CD4-positive, alpha-beta T cell treated with Interleukin-2 at 100 ng/mL for 4 hours (primary cell): ENCODE data around the gene PILRA.
"Not testable (repeated sequence)": the region's sequence is repeated elsewhere in the genome, so short reads cannot be mapped to it uniquely, and the experiment has no call there.

Experiments used
- DNase-seq: peaks from one replicate; pipeline ENCODE4 v3.0.0-alpha.2; 2020; ENCODE audit warnings: low spot score

Gene PILRA

GRCh38 chr7:100373261-100373831 is at the start of gene PILRA:
TSS of gene PILRA (plus strand) at chr7:100373487. CDS start at chr7:100373657, 170 bp downstream.
- DNase-seq: no peak

DNA sequence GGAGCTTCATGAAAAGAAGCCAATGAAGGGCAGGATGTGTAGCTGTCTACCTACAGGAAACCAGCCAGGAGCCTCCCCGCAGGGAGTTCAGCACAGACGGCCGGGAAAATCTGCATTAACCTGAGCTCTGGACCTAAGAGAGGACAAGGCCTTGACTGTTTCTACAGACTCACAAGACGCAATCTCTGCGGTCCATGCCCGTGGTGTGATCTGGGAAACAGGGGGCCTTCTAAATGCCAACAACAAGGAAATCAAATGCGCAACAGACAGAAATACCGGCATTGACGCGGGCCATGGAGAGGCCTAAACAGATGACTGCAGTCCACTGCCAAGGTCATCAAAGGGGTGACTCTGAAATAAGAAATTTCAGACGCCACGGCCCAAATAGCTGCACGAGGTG is 49.1 kb upstream of the PILRA start:
- not testable (repeated sequence) for DNase-seq

- DNase-seq: not testable (repeated sequence)
These were observed 47.6 kb upstream of the PILRA start for GRCh38 chr7:100325671-100326070.

- DNase-seq: not testable (repeated sequence)
These were observed 46.4 kb upstream of the PILRA start for GRCh38 chr7:100326914-100327313.

DNA sequence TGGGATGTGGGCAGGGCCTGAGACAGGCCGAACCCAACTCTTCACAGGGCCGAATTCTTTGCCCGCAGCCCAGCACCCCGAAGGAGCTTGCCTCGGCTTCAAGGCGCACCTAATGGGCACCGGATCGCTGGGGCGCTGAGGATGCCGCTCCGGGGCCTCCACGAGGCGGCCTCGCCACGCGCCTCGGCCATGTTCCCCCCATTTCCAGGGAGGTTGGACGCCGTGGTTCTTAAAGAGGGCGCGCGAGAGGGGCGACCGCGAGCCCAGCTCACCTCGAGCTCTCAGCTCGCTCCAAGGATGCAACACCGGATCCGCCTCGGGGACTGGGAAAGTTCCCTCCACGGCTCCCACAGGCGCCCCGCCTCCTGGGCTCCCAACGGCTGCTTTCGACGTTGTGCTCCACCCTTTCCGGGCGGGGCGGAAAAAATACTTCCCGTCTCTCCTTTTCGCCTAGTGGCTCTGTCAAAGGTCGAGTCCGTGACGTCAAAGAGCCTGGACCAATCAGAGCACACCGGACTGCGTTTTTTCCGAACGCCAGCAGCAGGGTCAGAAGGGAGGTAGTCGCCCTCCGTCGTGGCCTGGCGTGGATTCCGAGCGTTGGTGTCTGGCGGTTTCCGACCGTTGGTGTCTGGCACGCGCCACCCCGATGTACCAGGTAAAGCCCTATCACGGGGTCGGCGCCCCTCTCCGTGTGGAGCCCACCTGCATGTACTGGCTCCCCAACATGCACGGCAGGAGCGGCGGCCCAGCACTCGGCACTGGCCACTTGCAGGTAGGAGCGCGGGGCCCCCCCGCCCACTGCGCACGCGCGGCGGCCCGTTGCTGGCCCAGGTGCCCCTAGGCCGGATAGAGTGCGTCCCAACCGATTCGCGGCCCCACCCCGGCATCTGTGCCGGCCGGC is 37.5 kb upstream of the PILRA start:
- peak; percentile 86 for DNase-seq

- DNase-seq: not testable (repeated sequence)
These were observed 35.1 kb upstream of the PILRA start for GRCh38 chr7:100338083-100338696.

GRCh38 chr7:100341286-100341685 is 32.0 kb upstream of the PILRA start:
- DNase-seq: not testable (repeated sequence)

DNA sequence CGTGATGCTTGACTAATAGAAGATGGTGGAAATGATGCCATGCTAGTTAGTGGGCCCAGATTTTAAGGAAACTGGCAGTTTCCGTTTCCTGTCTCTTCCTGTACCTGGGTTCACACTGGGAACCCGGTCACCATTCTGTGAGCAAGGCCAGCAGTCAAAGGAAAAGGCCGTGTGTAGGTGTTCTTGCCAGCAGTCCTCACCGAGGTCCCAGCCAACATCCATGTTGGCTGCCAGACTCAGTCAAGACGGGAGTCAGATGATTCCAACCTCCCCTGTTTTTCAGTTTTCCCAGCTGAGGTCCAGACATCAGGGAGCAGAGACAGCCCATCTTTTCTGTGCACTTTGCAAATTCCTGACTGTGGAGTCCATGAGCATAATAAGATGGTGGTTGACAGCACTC is 30.5 kb upstream of the PILRA start:
- DNase-seq: no peak

- not testable (repeated sequence) for DNase-seq
These were observed 29.1 kb upstream of the PILRA start for GRCh38 chr7:100344124-100344559.

DNA sequence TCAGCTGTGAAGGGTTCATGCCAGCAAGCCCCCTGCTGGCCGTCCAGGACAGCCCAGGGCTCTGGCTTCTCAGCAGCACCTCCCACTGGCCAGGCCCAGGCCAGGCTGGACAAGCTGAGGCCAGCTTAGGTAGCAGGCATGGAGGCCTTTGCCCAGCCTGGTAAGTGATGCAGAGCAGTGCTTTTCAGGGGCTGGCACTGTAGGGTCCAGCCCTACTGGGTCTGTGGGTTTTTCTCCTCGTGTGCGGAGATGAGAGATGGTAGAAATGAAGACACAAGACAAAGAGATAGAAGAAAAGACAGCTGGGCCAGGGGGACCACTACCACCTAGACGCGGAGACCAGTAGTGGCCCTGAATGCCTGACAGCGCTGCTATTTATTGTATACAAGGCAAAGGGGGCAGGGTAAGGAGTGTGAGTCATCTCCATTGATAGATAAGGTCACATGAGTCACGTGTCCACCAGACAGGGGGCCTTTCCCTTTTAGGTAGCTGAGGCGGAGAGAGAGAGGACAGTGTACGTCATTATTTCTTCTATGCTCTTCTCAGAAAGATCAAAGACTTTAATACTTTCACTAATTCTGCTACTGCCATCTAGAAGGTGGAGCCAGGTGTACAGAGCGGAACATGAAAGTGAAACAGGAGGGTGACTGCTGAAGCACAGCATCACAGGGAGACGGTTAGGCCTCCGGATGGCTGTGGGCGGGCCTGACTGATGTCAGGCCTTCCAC is 28.6 kb upstream of the PILRA start:
- DNase-seq: peak; percentile 95

- DNase-seq: peak; percentile 72
These were observed 28.0 kb upstream of the PILRA start for GRCh38 chr7:100345288-100345672.

DNA sequence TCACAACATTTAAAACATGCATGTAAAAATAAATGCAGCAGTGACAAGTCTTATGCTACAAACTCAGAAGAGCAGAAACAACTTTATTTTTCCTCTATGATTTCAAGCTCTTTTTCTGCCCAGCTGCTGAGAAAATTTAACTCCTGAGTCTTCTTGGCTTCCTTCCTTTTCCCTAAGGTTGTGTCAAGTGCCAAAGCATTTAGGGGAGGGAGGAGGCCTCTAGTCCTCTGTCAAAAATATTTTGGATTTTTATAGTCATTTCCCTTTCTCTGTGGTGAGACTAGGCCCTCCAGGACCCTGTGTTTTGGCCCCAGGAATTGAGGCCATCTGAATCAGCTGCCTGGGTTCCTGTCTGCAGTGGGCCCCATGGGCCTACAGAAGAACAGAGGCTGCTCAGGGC is 26.4 kb upstream of the PILRA start:
- DNase-seq: no peak

DNA sequence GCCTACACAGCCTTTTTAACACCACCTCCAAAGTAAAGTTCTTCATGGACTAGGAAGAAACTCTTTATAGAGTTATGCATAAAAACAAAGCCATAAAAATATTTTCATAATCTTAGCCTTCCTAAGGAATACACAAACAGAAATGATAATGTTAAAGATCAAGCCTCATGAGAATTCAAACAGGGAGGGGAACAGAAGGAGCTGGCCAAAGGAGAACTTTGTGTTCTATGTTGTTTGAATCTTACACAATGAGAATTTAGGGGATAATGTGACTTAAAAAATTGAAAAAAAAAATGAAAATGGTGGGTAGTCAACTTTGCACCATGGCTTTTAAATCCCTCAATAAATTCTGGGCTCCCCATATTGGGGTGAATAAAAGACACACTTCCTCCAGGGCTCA is 24.5 kb upstream of the PILRA start:
- DNase-seq: no peak

GRCh38 chr7:100349757-100350156 is 23.5 kb upstream of the PILRA start:
- no peak for DNase-seq

DNA sequence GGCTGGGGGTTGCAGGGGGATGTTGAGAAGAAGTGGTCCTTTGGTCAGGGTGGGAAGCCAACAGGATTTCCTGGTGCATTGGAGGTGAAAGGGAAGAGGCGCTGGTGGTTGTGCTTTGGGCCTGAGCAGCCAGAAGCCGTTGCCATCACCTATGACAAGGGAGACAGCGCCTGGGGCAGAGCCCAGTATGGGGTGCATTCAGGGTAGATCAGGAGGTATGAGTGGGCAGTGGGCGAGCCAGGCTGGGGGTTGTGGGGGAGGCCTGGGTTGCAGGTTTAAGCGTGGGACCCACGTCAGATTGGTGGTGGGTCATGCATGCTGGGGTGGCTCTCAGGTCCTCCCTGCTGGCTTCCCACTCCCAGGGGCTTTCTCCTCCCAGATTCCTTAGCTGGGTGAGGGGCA is 21.6 kb upstream of the PILRA start:
- DNase-seq: no peak

GRCh38 chr7:100352230-100352781 is 21.0 kb upstream of the PILRA start:
- DNase-seq: not testable (repeated sequence)

- no peak for DNase-seq
These were observed 20.2 kb upstream of the PILRA start for GRCh38 chr7:100352984-100353684.

DNA sequence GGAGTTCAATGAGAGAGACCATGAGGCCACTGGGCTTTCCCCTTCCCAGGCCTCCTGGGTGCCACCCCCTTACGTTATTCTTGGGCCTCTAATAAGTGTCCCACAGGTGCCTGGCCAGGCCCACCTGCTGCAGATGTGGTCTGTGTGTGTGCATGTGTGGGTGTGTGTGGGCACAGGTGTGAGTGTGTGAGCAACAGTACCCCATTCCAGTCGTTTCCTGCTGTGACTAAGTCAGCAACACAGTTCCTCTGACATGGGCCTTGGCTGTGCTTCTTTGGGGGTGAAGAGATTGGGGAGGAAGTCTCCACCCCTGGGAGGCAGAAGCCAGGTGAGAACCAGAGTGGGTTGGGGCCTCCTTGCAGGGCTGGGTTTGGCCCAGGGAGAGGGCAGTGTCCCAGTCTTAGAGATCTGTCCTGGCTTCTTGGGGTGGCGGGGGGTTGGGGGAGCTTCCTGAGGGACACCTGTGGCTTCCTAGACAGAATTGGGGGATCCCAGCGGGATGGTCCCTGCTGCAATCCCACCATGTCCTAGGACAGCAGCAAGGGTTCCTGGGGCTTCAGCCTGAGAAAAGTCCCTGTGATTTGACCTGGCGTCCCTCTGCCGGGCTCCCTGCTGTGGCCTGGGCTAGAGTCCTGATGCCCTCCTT is 19.5 kb upstream of the PILRA start:
- DNase-seq: peak; percentile 54

DNA sequence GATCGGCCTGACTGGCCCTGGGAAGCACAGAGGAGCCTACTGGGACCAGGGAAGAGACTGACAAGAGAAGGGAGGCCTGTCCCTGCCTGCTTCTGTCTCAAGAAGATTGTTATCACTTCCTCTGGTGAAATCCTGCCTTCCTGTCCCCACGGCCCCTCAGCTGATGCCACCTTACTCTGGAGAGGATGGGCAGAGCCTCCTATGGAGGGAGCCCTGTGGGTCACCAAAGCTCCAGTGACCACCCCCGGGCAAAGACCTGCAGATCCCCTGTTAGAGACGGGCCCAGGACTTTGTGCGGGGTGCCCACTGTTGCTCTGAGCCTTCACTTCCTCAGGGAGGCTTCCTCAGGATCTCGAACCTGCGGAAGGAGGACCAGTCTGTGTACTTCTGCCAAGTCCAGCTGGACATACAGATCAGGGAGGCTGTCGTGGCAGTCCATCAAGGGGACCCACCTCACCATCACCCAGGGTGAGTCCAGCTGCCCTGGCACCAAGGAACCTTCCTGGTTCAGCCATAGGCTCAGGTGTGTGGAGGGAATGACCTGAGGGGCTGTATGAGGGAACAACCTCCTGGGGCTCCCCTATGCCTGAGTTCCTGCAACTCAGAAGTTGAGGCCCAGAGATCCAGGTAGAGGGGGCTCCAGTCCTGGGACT is 16.7 kb upstream of the PILRA start:
- DNase-seq: no peak

DNA sequence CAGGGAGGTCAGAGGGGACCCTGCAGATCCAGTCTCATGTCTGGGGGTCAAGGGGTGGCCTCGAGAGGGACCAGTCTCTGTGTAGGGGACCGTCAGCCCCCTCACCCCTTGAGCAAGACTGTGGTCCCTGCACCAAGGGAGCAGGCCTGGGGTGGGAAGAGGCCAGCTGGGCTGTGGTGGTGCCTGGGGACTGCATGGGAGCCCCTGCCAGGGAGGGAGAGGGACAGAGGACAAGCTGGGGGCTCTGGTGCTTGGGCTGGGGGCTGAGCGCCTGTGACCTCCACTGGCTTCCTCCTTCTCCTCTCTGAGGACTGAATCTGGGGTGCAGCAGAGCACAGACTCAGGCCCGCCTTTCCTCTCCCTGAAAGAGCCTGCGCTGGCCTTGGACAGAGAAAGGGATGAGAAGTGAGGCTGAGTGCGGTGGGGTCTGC is 16.1 kb upstream of the PILRA start:
- DNase-seq: no peak
